ENCODE measurements around the gene ROR2.

Gene ROR2

GRCh38 chr9:91948597-91949391, 1.2 kb downstream of the ROR2 start:
- no peaks in the 10 kb centered on the region for H3K79me2 ChIP-seq (ENCODE audit: insufficient read depth, low read length)
- H3K9ac ChIP-seq (ENCODE audit: low read length) = no peak overlapping the region
- H4K20me1 ChIP-seq (ENCODE audit: low read depth, low read length) = no peaks in the 10 kb centered on the region
- no peak for TF ChIP-seq EZH2phosphoT487 (conservative IDR thresholded peaks at IDR 0.05; ENCODE audit: low read length)
- no peak for TF ChIP-seq CTCF (IDR thresholded peaks at IDR 0.05; ENCODE audit: insufficient read depth, low read length, poor library complexity, severe bottlenecking)
- no peak overlapping the region for H3K4me3 ChIP-seq (ENCODE audit: insufficient read depth, low read length, poor library complexity, severe bottlenecking)
- H3K27me3 ChIP-seq (ENCODE audit: low read length) = no peaks in the 10 kb centered on the region
- H3K36me3 ChIP-seq (ENCODE audit: low read length) = no peaks in the 10 kb centered on the region
- no peak overlapping the region for H3K4me2 ChIP-seq (ENCODE audit: low read depth, low read length, poor library complexity, severe bottlenecking)
- H3K9me3 ChIP-seq (ENCODE audit: insufficient read depth, low read length) = no peaks in the 10 kb centered on the region
- no peak overlapping the region for H2AFZ ChIP-seq (ENCODE audit: low read depth, low read length, severe bottlenecking)
- no peaks in the 10 kb centered on the region for H3F3A ChIP-seq (ENCODE audit: insufficient read depth)
- no peaks in the 10 kb centered on the region for H3K9me2 ChIP-seq (replicated peaks; ENCODE audit: insufficient read depth, low read length)
- no peak overlapping the region for H3K27ac ChIP-seq (ENCODE audit: low read depth, low read length)

DNA sequence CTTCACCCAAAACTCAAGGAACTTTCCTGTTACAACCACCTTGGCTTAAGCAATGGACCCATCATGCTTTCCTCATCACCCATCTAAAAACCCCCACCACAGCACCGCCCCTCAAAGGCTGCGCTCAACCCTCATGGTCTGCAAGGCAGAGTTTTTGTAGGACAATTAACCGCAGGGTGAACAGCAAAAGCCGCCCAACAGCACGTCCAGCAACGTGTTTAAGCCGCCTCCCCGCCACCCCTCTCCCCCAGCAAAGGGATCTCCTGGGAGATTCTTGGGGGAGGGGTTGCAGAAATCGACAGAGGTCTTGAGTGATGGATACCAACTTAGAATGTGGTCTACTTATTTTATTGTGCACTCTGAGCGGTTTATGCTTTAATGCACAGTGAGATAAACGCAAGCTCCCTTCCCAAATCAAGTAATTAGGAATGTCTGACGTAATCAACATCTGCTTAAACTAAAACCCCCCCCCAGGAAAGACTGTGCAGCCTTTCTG, 1.9 kb downstream of the ROR2 start:
- TF ChIP-seq CTCF (IDR thresholded peaks at IDR 0.05; ENCODE audit: insufficient read depth, low read length, poor library complexity, severe bottlenecking) (no peak), EZH2phosphoT487 (conservative IDR thresholded peaks at IDR 0.05; ENCODE audit: low read length) (no peak)
- Histone ChIP-seq H3K36me3 (ENCODE audit: low read length) (no peaks in the 10 kb centered on the region), H3K79me2 (ENCODE audit: insufficient read depth, low read length) (no peaks in the 10 kb centered on the region), H3K4me3 (ENCODE audit: insufficient read depth, low read length, poor library complexity, severe bottlenecking) (no peak overlapping the region), H3K27ac (ENCODE audit: low read depth, low read length) (no peak overlapping the region), H4K20me1 (ENCODE audit: low read depth, low read length) (no peaks in the 10 kb centered on the region), H3K4me2 (ENCODE audit: low read depth, low read length, poor library complexity, severe bottlenecking) (no peak overlapping the region), H3K9me2 (replicated peaks; ENCODE audit: insufficient read depth, low read length) (no peaks in the 10 kb centered on the region), H3K9me3 (ENCODE audit: insufficient read depth, low read length) (no peaks in the 10 kb centered on the region), H3K9ac (ENCODE audit: low read length) (no peak overlapping the region), H3F3A (ENCODE audit: insufficient read depth) (no peaks in the 10 kb centered on the region), H2AFZ (ENCODE audit: low read depth, low read length, severe bottlenecking) (no peak overlapping the region), H3K27me3 (ENCODE audit: low read length) (no peaks in the 10 kb centered on the region)

- Histone ChIP-seq H3K4me2 (ENCODE audit: low read depth, low read length, poor library complexity, severe bottlenecking) (no peak overlapping the region), H3K9ac (ENCODE audit: low read length) (no peak overlapping the region), H2AFZ (ENCODE audit: low read depth, low read length, severe bottlenecking) (no peak overlapping the region), H3K36me3 (ENCODE audit: low read length) (no peaks in the 10 kb centered on the region), H3K4me3 (ENCODE audit: insufficient read depth, low read length, poor library complexity, severe bottlenecking) (no peak overlapping the region), H3K9me3 (ENCODE audit: insufficient read depth, low read length) (no peaks in the 10 kb centered on the region), H4K20me1 (ENCODE audit: low read depth, low read length) (no peaks in the 10 kb centered on the region), H3K27ac (ENCODE audit: low read depth, low read length) (no peak overlapping the region), H3K79me2 (ENCODE audit: insufficient read depth, low read length) (no peaks in the 10 kb centered on the region), H3F3A (ENCODE audit: insufficient read depth) (no peaks in the 10 kb centered on the region), H3K9me2 (replicated peaks; ENCODE audit: insufficient read depth, low read length) (no peaks in the 10 kb centered on the region), H3K27me3 (ENCODE audit: low read length) (no peaks in the 10 kb centered on the region)
- no peak for TF ChIP-seq EZH2phosphoT487 (conservative IDR thresholded peaks at IDR 0.05; ENCODE audit: low read length)
- no peak for TF ChIP-seq CTCF (IDR thresholded peaks at IDR 0.05; ENCODE audit: insufficient read depth, low read length, poor library complexity, severe bottlenecking)
These were observed 3.2 kb downstream of the ROR2 start for GRCh38 chr9:91946653-91947488.
